ENCODE measurements around the gene RPL7A. TPM values are rescaled to one million over a fixed set of nuclear protein-coding genes. Genes with fewer than 3 reads are reported as not detected.
"Not testable (repeated sequence)": the region's sequence is repeated elsewhere in the genome, so short reads cannot be mapped to it uniquely, and the experiment has no call there.

Gene RPL7A
- total and polyA plus RNA-seq, 2 of the 4 experiments (the other 2 are of a cell fraction) = 3,220 to 4,096 TPM

GRCh38 chr9:133347985-133348717 is at the start of gene RPL7A, which contains the start of gene MED22 (continued):
- TF ChIP-seq MAZ (IDR thresholded peaks at IDR 0.05; ENCODE audit: borderline replicate concordance, low read depth, low read length) = peak; percentile 32; the same call in 1 of the 2 replicates
- no peak for TF ChIP-seq RAD21 (IDR thresholded peaks at IDR 0.05; ENCODE audit: low read length)
- 0 out of 2 replicates have a peak, but pooled peaks have one; percentile 69 for TF ChIP-seq CHD1 (IDR thresholded peaks at IDR 0.05; ENCODE audit: low read depth, low read length)
- TF ChIP-seq RFX5 (IDR thresholded peaks at IDR 0.05; ENCODE audit: low read depth, low read length) = no peak
- TF ChIP-seq BHLHE40 (IDR thresholded peaks at IDR 0.05; ENCODE audit: low read depth, low read length) = peak; percentile 9; the same call in 1 of the 2 replicates

GRCh38 chr9:133299996-133300395 is 48.0 kb upstream of the RPL7A start:
- in situ Hi-C loops (cut with MboI; ENCODE audit: low sequenced_read_pairs); BruUV-seq (replicated peaks); H3K23ac ChIP-seq (ENCODE audit: low read depth, low read length): not testable (repeated sequence)

More at GRCh38 chr9:133299996-133300395, 48.0 kb upstream of the RPL7A start:
- H4K20me1 ChIP-seq (ENCODE audit: insufficient read depth, low read length); H3K18ac ChIP-seq (ENCODE audit: low read depth, low read length); intact Hi-C loops (cut with micrococcal nuclease); CTCF ChIA-PET; H3K56ac ChIP-seq (ENCODE audit: extremely low read depth, insufficient read depth, low read length); ATAC-seq (ENCODE audit: low read depth); dilution Hi-C loops (cut with HindIII; ENCODE audit: low sequenced_read_pairs, unreplicated experiment); H2BK15ac ChIP-seq (ENCODE audit: low read depth, low read length); H3K9ac ChIP-seq (ENCODE audit: low read depth, low read length); H2AK9ac ChIP-seq (replicated peaks; ENCODE audit: low read depth, low read length, poor library complexity); H2BK120ac ChIP-seq (ENCODE audit: low read depth, low read length); H4K5ac ChIP-seq (ENCODE audit: low read depth, low read length); H2BK5ac ChIP-seq (ENCODE audit: low read depth, low read length, poor library complexity, severe bottlenecking); H3K79me1 ChIP-seq (ENCODE audit: low read depth in 1 of 2, low read length in 2 of 2); H3K27ac ChIP-seq (ENCODE audit: insufficient read depth, low read length); H2AK5ac ChIP-seq (ENCODE audit: low read depth, low read length); H4K91ac ChIP-seq (ENCODE audit: insufficient read depth, low read depth, low read length); DNase-seq; H2BK20ac ChIP-seq (ENCODE audit: low read depth, low read length); H3K4me1 ChIP-seq (ENCODE audit: control insufficient read depth, insufficient read depth, low read length); H3K4me2 ChIP-seq (ENCODE audit: low read depth, low read length); POLR2A ChIA-PET (ENCODE audit: unreplicated experiment); H3K4me3 ChIP-seq (ENCODE audit: insufficient read depth, low read depth, low read length); H3K36me3 ChIP-seq (ENCODE audit: control insufficient read depth, insufficient read depth, low read length); H3K9me1 ChIP-seq (ENCODE audit: insufficient read depth, low read length); H3K14ac ChIP-seq (replicated peaks; ENCODE audit: low read depth, low read length); H3K9me3 ChIP-seq (ENCODE audit: control insufficient read depth, insufficient read depth, low read length); H4K8ac ChIP-seq (ENCODE audit: low read depth in 2 of 2, low read length in 2 of 2); H3K4ac ChIP-seq (ENCODE audit: low read depth, low read length); H2AFZ ChIP-seq (replicated peaks; ENCODE audit: low read length, poor library complexity): not testable (repeated sequence)
- no CpG with 5 or more reads among the region's 16 CpGs for WGBS, 2 experiments (ENCODE audit: extremely low coverage in 2 of 2, insufficient read length in 1 of 2)
- H3K27me3 ChIP-seq (ENCODE audit: control insufficient read depth, insufficient read depth, low read length) = peaks cover 20% of the 10 kb centered on the region

Measured in IMR-90 (cell line).